HG02938 (cell line): ENCODE results near the gene TBC1D22A.
"Not testable (repeated sequence)": the region's sequence is repeated elsewhere in the genome, so short reads cannot be mapped to it uniquely, and the experiment has no call there.

Experiments
- ATAC-seq: cut with Tn5 transposase; IDR thresholded peaks from one replicate; pipeline ENCODE4 v1.9.1; 2021; ENCODE audit warnings: mild to moderate bottlenecking, moderate library complexity; ENCODE audit not compliant: unreplicated experiment

The TBC1D22A gene

GRCh38 chr22:47156352-47157092, 394.1 kb downstream of the TBC1D22A start:
- no peak for ATAC-seq

DNA sequence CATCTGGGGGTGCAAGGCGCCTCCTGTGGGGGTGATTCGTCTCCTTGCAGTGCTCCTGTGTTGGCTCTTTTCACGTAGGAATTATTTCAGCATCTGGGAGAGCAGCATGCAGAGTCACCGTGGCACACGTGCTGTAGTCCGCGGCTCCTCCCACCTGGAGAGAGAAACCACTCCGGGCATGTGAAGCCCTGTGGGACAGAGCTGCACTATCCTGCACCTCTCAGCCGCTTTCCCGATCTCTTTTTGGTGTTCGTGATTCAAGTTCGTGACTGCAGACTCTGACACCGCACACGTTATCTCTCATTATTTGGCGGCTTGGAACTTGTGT, 394.6 kb downstream of the TBC1D22A start:
- no peak for ATAC-seq

- ATAC-seq, result no peak
Observed at GRCh38 chr22:47157486-47158270, 395.2 kb downstream of the TBC1D22A start.

DNA sequence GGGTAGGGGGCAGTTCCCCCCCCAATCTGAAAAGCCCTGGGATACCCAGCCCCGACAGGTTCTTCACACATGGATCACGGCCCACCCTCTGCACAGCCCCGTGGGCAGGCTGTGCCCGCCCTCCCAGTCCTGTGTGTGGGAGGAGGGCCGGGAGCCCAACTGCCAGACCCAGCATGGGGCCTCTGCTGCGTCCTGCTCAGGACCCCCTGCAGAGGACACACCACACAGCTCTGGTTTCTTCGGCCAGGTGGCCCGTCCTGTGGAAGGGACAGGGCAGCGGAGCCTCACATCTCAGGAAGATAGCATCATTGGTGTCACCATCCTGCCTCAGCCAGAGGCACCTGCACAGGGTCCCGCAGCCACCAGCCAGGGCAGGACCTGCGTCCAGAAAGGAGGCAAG, 396.0 kb downstream of the TBC1D22A start:
- ATAC-seq, result no peak

DNA sequence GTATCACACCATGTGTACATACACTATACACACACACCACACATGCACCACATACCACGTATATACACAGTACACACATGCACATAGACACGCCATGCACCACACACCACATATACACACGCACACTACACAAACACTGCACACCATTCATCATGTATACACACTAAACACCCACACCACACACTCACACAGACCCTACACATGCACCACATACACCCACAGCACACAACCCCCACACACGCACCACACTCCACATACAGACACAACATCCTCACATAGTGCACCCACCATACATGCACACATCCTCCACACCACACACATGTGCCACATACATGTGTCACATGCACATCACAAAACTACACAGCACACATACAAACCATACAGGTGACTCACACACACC, 397.1 kb downstream of the TBC1D22A start:
- ATAC-seq, result no peak

- ATAC-seq, result no peak
Observed at GRCh38 chr22:47160141-47160541, 397.7 kb downstream of the TBC1D22A start.

- no peak for ATAC-seq
Observed at GRCh38 chr22:47160781-47161520, 398.5 kb downstream of the TBC1D22A start.

DNA sequence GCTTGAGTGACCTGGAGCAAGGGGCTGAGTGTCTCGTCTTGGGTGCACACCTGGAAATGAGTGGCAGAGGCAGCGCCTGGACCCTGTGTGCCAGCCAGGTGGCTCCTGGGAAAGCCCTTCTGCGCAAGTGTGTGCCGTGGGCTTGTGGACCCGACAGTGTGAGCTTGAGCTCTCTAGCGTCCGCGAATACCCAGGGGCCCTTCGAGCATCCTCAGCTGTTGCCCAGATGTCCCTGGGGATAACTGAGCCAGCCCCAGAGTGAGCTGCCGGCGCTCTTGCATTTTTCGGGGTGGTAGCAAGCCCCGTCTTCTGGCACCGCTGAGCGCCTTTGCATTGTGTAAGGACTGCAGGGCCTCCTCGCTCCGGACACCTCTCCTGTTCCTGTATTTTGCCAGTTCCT, 399.2 kb downstream of the TBC1D22A start:
- ATAC-seq, result no peak

- no peak for ATAC-seq
Observed at GRCh38 chr22:47162865-47163264, 400.4 kb downstream of the TBC1D22A start.

DNA sequence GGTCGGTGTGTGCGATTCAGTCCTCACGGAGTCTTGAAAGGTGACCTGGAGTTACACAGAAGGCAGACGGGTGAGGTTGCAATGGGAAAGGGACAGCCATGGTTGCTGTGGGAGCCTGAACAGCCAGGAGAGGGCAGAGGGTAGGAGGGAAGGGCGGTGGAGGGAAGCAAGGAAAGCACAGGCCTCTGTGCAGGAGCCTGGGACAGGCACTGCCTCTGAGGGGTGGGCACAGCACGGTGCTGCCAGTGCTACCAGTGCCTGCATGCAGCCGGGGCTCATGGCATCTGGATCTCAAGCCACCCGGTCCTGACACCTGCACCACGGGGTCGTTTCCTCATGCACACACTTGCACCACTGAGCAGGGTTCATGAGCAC, 401.0 kb downstream of the TBC1D22A start:
- no peak for ATAC-seq

- no peak for ATAC-seq
Observed at GRCh38 chr22:47163856-47164513, 401.5 kb downstream of the TBC1D22A start.

DNA sequence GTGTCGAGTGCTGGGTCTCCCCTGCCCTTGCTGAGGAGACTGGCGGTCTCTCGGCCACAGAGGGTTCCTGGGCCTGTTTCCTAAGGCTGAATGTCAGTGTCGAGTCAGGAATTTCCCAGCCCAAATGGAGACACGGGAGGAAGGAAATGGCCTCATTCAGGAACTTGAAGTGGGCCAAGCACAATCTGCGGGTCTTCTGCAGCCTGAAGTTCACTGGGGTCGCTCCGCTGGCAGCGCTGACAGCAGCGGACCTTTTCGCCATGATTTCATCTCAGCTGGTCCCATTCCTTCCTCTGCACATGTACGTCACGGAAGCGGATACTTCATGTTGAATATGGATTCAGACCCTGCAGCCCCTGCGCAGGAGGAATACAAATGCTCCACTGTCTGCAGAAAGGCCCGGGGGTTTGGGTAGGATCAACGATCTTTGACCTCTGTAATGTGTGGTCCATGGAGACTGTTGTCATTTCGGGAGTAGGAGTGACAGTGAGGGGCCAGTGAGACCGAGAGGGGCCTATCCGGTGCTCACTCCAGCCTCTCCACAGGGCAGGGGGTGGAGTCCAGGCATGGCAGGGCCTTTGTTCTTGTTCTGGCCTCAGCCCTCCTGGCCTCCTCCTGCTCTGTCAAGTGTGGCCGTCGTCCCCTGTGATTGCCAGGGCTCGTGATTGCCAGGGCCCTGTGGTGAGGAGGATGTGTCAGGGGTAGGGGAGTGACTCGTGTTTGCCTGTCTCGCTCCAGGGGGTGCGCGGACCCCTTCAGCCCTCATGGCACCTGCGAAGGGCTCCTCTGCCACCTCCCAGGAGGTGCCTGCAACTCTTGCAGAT, 402.3 kb downstream of the TBC1D22A start:
- no peak for ATAC-seq

- ATAC-seq, result no peak
Observed at GRCh38 chr22:47165338-47166032, 403.0 kb downstream of the TBC1D22A start.

DNA sequence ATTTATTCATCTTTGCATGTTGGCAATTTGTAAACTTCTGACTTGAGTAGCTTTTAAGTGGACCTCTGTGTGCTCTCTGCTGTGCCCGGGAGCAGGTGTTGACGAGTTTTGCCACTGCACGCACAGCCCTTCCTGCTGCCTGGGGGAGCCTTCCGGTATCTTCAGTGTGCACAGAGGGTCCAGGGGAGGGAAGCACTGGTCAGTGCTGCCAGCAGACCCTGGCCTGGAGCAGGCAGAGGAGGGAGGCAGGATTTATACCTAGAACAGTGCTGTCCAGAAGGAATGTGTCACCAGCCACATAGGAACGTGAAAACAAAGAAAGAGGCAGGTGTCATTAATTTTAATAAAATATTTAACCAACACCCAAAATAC, 403.6 kb downstream of the TBC1D22A start:
- no peak for ATAC-seq

DNA sequence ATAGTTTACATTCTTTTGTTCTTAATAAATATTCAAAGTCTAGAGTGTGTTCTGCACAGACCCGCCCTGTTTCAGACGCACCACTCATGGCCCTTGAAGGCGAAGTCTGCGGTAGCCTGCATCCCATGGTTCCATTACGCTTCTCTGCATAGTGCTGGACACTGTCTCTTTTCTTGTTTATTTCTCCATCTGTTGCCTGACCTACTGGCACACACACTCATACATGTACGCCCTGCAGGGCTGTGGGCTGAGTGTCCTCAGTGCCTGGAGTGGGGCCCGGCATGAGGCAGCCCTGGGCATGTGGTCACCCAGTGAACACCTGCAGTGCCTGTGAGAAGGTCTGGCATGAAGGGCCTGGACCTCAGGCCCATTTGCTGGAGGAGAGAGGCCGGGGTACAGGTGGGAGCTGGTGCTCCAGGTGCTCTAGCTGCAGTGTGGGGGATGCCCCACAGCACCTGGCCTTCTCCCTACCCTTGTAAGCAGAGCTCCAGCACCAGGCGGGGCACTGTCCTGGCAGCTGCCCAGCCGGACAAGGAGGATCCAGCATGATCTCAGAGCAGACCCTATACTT, 404.1 kb downstream of the TBC1D22A start:
- ATAC-seq, result no peak

GRCh38 chr22:47167056-47167455, 404.6 kb downstream of the TBC1D22A start:
- no peak for ATAC-seq

- ATAC-seq, result not testable (repeated sequence)
Observed at GRCh38 chr22:47167921-47168320, 405.5 kb downstream of the TBC1D22A start.

GRCh38 chr22:47168441-47168840, 406.0 kb downstream of the TBC1D22A start:
- no peak for ATAC-seq
